ENCODE data around the gene TLK1. TPM values are rescaled to one million over a fixed set of nuclear protein-coding genes. Genes with fewer than 3 reads are reported as not detected.

The TLK1 gene
- 18.8 to 32.0 TPM (median 23.5 TPM) in 5 replicates for total RNA-seq (2022; extraction: Qiagen RNA extraction; ENCODE audit: low read depth)

DNA sequence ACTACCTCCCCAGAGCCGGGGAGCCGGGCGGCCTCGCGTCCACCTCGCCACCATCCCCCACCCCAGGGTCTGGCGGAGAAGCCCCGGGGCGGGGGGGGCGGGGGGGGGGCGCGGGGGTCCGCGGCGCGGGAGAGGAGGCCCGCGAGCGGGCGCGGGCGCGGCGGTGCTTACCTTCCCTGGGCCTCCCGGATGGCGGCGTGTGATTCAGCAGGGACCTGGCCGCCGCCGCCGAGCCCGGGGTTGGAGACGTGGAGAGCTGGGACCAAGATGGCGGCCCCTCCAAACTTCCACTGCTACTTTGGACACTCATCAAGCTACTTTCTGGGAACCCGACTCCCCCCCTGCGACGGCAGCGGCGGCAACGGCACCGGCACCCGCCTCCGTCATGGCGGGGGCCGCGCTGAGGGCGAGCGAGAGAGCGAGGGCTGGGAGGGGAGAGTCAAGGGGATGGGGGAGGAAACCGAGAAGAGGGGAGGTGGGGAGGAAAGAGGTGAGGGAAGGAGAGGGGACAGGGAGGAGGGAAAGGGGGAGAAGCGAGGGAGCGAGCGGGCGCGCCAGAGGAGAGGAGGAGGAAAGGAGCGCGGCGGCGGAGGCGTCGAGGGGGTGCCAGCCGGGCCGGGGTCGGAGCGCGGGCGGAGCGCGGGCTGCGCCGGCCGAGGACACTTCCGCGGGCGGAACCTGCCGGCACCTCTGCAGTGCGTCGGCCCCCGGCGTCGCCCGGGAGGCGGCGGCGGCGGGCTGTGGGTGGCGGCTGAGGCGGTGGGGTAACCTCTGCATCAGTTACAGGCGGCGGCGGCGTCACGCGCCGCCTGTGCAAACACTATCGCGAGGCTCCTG, at the start of gene TLK1:
Gene TLK1 (minus strand): TSS at position 775 of the 837 bp plus-strand sequence. CDS start 465 bp downstream, at position 310.

Other genes with a start within 250 kb of the TLK1 start
- gene GORASP2, start 231.6 kb downstream of the TLK1 start, total RNA-seq (2022; extraction: Qiagen RNA extraction; ENCODE audit: low read depth): 86.1 to 108 TPM (median 91.6 TPM) in 5 replicates